T-helper 9 cell (primary cell): ENCODE results near the gene ZNF593OS.

Source experiments
- DNase-seq: peaks from one replicate; pipeline ENCODE4 v3.0.0-alpha.2; 2020

Gene ZNF593OS

GRCh38 chr1:26182383-26182696, 10.7 kb upstream of the ZNF593OS start:
- no peak for DNase-seq

GRCh38 chr1:26181586-26182382, 10.2 kb upstream of the ZNF593OS start:
- no peak for DNase-seq

GRCh38 chr1:26180010-26180506, 8.4 kb upstream of the ZNF593OS start:
- no peak for DNase-seq

GRCh38 chr1:26177182-26177684, 5.6 kb upstream of the ZNF593OS start, which contains the start of gene CNKSR1:
Gene CNKSR1 (plus strand): TSS chr1:26177491. CDS start chr1:26177548, 57 bp downstream.
- no peak for DNase-seq

DNA sequence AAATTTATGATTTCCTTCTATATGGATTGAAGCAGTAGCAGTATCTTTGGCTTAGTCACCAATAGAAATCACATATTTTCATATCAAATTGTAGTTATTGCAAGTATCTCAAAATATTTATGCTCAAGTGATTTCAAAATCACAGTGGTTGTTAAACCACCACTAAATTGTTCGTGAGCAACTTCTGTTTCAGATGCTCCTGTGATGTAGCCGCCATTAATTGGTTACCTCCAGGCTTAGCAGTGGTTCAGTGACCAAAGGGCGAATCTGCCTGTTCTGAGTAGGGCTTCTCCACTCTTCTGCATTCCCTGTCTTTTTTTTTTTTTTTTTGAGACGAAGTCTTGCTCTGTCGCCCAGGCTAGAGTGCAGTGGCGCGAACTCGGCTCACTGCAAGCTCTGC, 3.7 kb upstream of the ZNF593OS start:
- no peak for DNase-seq

- DNase-seq, result no peak
These were observed 1.2 kb downstream of the ZNF593OS start for GRCh38 chr1:26170472-26170821.

DNA sequence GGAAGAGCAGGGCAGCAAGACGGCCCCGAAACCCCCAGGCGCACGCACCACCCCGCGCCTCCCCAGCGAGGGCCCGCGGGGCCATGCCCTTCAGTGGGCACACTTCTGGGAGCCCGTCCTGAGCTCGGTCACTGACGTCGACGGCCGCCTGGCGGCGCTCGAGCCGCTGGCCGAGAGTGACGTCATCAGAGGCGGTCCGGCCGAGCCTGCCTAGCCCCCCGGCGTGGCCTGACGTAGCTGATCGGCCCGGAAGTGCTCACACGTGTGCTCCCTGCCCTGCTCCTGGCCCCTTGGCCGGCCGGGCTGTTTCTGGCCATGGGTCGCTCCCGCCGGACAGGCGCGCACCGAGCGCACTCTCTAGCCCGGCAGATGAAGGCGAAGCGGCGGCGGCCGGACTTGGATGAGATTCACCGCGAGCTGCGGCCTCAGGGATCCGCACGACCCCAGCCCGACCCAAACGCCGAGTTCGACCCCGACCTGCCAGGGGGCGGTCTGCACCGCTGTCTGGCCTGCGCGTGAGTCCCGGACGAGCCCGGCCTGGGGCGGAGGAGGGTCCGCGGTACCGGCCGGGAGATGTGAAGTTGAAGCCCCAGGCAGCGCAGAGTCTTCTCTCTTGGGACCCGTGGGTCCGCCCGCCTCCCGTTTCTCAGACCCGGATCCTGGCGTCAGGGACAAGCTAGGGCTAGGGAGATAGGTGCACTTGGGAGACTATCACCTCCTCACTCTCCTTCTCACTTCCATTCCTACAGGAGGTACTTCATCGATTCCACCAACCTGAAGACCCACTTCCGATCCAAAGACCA, 1.8 kb downstream of the ZNF593OS start, which contains the start of gene ZNF593:
Gene ZNF593, plus strand, starts transcription at position 240 of the 803 bp plus-strand sequence. Its CDS starts 76 bp downstream, at position 316.
- peak; percentile 76 for DNase-seq

DNA sequence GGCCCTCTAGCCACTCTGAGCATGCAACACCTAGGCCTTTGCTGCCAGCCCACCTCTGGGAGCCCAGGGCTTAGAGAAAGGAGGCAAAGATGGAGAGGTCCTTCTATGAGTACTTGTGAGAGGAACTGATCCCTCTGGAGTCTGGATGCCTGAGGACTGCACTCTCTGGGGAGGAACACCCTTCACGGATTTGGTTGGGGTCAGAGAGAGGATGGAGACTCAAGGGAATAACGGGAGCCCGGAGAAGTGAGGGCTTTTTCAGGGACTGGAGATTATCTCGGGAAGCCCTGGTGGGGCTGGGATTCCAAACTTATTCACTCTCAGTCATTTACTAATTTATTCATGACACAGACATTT, 2.5 kb downstream of the ZNF593OS start:
- DNase-seq, result no peak

DNA sequence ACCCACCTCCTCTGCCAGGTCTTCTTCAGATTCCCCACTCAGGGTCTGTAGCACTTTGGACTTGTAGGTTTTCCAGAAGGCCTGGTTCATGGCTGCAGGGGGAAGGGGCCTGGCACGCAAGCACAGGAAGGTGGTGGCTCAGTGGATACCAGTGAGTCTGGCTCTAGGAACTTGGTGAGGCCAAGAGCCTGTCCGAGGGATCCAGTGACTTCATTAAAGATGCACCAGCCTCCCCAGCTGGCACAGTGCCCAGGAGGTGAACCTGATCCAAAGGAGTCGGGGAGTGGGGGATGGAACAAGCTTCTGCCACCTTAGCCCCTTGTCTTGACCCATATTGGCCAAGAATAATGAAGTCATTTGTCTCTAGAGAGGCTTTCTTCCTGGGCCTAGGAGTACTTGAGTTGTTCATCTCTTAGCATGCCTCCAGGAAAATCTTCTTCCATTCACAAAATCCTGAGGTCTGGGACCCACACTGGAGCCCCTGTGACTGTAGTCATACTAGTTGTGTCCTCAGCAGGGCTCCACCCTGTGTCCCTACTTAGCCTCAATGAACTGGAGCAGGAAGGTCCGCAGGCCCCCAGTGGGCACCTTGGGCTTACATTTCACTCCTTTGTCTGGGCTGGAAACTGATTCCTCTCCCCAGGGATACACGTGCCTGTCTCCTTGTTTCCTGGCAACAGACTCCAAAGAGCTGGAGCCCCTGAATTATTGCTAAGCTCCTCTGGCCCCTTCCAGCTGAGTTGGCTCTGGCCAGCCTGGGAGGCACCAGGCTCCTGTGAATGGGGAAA, 3.0 kb downstream of the ZNF593OS start, which contains the start of gene C1orf232:
Gene C1orf232, minus strand, starts transcription at position 554 of the 788 bp plus-strand sequence. Its CDS starts 464 bp downstream, at position 90.
- DNase-seq, result no peak

DNA sequence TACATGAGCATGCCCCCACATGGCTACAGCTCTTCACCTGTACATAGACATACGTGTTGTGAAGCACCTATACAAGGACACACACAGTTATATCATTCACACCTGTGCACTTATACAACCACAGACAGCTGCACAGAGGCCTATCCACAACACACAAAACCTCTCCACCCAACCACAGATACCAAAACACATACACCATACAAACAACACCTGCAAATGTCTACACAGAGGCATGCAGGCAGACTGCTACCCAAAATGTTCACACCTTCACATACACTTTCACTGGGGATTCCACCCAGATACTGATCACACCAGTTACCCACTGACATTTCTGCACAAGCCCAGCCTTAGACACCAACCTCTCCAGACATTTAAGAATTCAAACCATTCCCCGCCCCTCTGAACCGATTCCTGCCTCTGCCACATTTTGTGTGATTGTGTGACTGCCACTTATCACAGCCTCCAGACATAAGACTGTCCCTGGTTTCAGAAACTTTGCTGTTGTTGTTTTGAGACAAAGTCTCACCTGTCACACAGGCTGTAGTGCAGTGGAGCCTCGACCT, 4.8 kb downstream of the ZNF593OS start:
- DNase-seq, result no peak

DNA sequence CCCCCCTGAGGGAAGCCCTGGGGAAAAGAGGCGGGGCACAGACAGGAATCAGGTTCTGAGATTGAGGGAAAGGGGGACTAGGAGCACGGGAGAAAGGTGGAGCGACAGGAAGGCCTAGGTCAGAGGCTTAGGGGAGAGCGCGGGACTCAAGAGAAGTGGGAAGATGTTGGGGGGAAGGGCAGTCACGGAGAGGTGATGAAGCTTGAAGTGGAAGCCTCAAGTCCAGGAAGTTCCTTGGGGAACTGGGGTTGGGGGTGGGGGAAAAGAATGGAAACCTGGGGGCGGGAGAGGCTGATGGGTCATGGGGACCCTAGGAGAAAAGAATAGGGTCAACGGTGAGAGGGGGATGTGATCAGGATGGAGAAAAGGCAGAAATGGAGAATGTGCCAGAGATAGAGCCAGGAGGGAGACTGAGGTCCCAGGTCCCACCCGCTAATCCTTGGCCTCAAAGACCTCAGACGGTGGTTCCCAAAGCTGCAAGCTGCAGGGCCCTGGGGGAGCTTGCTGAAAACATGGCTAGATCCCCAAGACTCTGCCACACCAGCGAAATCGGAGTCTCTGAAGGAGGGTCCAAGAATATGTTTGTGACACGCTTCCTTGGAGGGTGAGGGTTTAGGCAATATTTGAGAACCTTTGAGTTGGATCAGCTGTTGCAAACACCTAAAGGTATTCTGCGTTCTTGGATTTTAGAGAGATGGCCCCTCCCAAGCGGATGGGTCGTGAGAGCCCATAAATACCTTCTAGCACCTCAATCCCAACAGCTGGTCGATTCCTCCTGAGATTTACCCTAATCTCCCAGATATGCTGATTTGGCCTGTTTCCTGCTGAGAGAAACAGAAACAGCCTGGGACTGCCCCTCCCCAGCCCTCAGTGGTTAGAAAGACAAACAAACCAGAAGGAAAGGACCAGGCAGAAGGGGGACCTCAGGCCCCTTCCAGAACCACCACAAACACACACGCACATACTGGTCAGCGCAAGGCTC, 6.5 kb downstream of the ZNF593OS start:
- no peak for DNase-seq

GRCh38 chr1:26164036-26164860, 7.4 kb downstream of the ZNF593OS start:
- peak; percentile 53 for DNase-seq

DNA sequence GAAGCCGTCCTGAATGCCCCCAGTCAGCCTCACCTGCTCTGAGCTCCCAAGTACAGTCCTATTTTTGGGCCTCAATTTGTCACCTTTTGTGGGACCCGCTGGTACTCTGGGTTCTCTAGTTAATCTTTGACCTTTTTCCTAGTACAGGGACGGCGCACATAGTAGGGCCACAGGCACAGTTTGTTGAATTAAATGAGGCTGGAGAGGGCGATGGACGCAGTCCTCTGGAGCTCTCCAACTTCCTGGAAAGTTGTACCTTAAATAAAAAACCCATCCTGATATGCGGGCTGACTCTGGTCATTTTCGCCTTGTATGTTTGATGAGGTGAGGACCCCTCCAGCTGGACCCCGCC, 8.0 kb downstream of the ZNF593OS start:
- DNase-seq, result no peak

- no peak for DNase-seq
These were observed 9.4 kb downstream of the ZNF593OS start for GRCh38 chr1:26162220-26162709.

GRCh38 chr1:26161415-26162219, 10.0 kb downstream of the ZNF593OS start:
- peak; percentile 16 for DNase-seq

DNA sequence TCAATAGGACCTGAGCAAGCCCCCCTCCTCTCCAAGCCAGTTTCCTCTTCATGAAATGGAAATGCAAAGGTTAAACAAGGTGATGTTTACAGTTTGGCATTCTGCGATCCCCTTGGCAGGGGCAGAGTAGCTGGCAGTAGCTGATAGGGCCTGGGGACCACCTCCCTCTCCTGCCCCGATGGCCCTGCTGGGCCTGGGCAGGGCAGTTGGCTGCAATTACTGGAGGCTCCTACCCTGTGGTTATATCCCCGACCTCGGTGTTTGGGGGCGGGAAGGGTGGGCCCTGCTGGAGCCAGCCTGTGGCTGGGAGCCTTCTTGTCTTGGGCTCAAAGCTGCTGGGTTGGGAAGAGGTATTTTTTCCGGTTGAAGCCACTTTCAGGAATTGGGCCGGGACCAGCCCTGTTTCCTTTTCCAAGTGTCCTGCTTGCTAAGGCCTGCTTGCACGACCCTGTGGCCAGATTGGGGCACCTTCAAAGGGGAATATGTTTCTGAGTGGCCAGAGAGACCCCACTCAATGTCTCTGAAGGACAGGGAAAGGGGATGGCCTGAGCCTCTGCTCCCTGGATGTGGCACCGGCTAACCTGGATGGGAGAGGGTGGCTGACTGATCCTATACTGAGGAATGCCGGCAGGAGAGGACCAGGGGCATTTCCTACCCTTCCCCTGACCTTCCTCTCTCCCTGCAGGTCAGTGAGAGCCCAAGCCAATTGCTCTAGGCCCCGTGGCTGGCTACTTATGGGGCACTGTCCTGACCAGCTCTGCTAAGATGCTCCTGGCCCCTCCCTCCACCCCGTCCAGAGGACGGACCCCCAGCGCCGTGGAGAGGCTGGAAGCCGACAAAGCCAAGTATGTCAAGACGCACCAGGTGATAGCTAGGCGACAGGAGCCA, 10.9 kb downstream of the ZNF593OS start:
- no peak for DNase-seq

DNA sequence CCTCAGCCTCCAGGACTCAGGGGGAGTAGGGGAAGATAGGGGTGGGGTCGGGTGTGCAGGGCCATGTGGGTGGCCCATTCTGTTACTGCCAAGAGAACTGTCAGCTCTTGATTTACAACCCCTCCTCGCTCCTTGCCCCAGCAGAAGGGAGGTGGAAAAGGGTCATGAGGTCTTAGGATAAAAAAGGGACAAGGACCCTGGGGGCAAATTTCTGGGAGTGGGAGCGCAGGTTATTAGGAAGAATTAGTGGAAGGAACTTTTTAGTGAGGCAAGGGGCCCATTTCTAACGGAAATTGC, 11.9 kb downstream of the ZNF593OS start:
- no peak for DNase-seq
